DOHH2 (cell line): ENCODE measurements around the gene ARSK.

Source experiments
- EZH2phosphoT487 ChIP-seq: fragments of 200-600 bp; sonication (generic); IDR thresholded peaks from 2 replicates; pipeline ENCODE4 v1.6.1; 2017; ENCODE audit warnings: borderline replicate concordance, mild to moderate bottlenecking, antibody characterized with exemption, low read length, moderate library complexity, mixed read lengths
- TF ChIP-seq, protein P1 (sequence below): fragments of 200-600 bp; sonication (generic); IDR thresholded peaks from one replicate; pipeline ENCODE4 v1.5.1; 2014; ENCODE audit warnings: antibody characterized with exemption, mild to moderate bottlenecking, low read depth, low read length; ENCODE audit not compliant: poor library complexity, severe bottlenecking

DNA sequence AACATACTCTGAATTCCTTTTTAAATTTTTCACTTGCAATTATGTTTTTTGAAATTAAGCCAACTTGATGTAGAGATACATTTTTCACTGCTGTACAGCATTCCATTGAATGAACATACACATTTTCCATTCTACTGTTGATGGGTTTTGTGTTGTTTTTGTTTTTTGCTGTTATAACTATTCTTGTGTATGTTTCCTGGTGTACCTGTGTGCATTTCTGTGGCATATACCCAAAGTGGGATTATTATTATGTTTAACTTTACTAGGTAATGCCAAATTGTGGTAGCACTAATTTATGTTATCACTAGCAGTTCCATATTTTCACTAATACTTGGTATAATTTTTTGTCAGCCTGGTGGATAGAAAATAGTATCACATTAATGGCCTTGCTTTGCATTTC, 94.4 kb downstream of the ARSK start:
- TF ChIP-seq, protein P1, sequence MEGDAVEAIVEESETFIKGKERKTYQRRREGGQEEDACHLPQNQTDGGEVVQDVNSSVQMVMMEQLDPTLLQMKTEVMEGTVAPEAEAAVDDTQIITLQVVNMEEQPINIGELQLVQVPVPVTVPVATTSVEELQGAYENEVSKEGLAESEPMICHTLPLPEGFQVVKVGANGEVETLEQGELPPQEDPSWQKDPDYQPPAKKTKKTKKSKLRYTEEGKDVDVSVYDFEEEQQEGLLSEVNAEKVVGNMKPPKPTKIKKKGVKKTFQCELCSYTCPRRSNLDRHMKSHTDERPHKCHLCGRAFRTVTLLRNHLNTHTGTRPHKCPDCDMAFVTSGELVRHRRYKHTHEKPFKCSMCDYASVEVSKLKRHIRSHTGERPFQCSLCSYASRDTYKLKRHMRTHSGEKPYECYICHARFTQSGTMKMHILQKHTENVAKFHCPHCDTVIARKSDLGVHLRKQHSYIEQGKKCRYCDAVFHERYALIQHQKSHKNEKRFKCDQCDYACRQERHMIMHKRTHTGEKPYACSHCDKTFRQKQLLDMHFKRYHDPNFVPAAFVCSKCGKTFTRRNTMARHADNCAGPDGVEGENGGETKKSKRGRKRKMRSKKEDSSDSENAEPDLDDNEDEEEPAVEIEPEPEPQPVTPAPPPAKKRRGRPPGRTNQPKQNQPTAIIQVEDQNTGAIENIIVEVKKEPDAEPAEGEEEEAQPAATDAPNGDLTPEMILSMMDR: no peak
- no peak for TF ChIP-seq EZH2phosphoT487
